Measurements from ENCODE around the gene SLC12A3.

- TF ChIP-seq CTCF (IDR thresholded peaks at IDR 0.05; ENCODE audit: low read depth, low read length): no peak
- no peak for TF ChIP-seq EZH2phosphoT487 (IDR thresholded peaks at IDR 0.05; ENCODE audit: low read depth)
Observed at GRCh38 chr16:56936491-56936890, 71.5 kb downstream of the SLC12A3 start.
